ENCODE measurements around the gene DPP6. TPM values are rescaled to one million over a fixed set of nuclear protein-coding genes. Genes with fewer than 3 reads are reported as not detected.

The DPP6 gene
- polyA plus RNA-seq, 2 of the 4 experiments (the other 2 are of a cell fraction) = not detected

DNA sequence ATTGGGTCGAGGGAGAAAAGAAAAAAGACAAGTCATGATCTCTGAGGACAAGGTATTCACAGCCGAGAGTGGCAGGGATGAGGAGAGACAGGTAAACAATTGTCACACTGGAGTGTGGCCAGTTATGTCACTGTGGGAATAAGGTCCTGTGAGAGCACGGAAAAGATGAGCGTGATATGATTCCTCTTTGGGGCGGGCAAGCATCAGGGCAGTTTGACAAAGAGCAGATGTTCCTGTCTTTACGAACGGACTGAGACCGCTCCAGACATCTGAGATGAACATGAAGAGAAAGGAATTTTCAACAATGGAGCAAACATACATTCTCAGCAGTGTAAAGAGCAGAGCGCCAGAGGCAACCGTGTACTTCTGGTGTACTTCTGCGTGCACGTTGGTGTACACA is 278.1 kb downstream of the DPP6 start:
- TF ChIP-seq NR3C1 (IDR thresholded peaks at IDR 0.05) (no peak), RAD21 (conservative IDR thresholded peaks at IDR 0.05 in 1 of 2, IDR thresholded peaks at IDR 0.05 in 1 of 2) (no peak)
- no peak for ATAC-seq
- Histone ChIP-seq H3K27ac (no peak overlapping the region), H3K4me3 (no peak overlapping the region), H3K9me3 (no peaks in the 10 kb centered on the region), H3K4me2 (no peak overlapping the region), H3K4me1 (no peaks in the 10 kb centered on the region)
- CTCF ChIA-PET = no interaction called here
- DNase-seq (ENCODE audit: low read depth in 1 of 2, low spot score in 1 of 2) = no peak
- no peak for FAIRE-seq
- WGBS (ENCODE audit: missing lambda C conversion rate) = 23% methylated on average over 12 of the region's 12 CpGs
- POLR2A ChIA-PET = no interaction called here

DNA sequence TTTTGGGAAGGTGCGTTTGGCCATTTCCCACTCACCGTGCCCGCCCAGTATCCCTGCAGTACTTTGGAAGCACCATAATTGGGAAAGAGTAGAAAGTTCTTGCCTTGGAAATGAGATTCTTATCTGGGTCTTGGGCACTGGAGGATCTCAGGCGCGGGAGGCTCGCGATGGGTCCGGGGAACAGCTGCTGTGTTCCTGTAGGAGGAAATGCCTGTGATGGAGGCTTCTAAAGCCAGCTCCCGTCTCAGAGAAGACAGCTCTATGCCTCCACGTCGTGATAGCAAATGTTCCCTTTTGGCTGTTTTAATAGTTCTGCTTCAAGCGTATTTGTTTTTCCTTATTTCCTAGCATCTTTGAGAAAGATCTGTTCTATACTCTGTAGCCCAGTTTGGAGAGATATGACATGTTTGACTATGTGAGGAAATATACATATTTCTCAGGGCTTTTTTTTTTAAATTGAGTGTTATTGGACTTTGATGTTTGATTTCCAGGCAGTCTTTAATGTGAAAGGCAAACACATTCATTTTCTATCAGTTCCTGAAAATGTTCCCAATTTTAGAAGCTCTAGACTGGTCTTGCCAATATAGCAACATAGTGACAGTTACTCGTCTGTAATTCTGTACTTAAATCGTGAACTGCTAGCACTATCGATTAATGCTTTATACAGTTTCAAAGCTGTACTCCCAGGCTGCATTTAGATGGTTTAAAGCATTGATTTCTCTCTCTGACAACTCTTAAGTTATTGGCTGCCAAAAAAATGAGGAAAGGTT is 280.8 kb downstream of the DPP6 start:
- TF ChIP-seq GATA3 (IDR thresholded peaks at IDR 0.05; ENCODE audit: borderline replicate concordance) (no peak), JUNB (IDR thresholded peaks at IDR 0.05) (no peak), ESRRA (IDR thresholded peaks at IDR 0.05; ENCODE audit: borderline replicate concordance, low read length) (no peak), NPAS2 (CRISPR knock-in tag; IDR thresholded peaks at IDR 0.05; ENCODE audit: borderline replicate concordance) (no peak)
- TF ChIP-seq, protein P1, sequence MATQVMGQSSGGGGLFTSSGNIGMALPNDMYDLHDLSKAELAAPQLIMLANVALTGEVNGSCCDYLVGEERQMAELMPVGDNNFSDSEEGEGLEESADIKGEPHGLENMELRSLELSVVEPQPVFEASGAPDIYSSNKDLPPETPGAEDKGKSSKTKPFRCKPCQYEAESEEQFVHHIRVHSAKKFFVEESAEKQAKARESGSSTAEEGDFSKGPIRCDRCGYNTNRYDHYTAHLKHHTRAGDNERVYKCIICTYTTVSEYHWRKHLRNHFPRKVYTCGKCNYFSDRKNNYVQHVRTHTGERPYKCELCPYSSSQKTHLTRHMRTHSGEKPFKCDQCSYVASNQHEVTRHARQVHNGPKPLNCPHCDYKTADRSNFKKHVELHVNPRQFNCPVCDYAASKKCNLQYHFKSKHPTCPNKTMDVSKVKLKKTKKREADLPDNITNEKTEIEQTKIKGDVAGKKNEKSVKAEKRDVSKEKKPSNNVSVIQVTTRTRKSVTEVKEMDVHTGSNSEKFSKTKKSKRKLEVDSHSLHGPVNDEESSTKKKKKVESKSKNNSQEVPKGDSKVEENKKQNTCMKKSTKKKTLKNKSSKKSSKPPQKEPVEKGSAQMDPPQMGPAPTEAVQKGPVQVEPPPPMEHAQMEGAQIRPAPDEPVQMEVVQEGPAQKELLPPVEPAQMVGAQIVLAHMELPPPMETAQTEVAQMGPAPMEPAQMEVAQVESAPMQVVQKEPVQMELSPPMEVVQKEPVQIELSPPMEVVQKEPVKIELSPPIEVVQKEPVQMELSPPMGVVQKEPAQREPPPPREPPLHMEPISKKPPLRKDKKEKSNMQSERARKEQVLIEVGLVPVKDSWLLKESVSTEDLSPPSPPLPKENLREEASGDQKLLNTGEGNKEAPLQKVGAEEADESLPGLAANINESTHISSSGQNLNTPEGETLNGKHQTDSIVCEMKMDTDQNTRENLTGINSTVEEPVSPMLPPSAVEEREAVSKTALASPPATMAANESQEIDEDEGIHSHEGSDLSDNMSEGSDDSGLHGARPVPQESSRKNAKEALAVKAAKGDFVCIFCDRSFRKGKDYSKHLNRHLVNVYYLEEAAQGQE (IDR thresholded peaks at IDR 0.05) = no peak
- no peak for FAIRE-seq
- DNase-seq (ENCODE audit: low read depth in 1 of 2, low spot score in 1 of 2) = no peak
- ChIA-PET POLR2A (no interaction called here), CTCF (no interaction called here)
- no peak overlapping the region for H3K4me2 ChIP-seq
- no peaks in the 10 kb centered on the region for H3K4me1 ChIP-seq
- ATAC-seq = no peak
- H3K9me3 ChIP-seq = no peaks in the 10 kb centered on the region
- H3K4me3 ChIP-seq = no peak overlapping the region
- 13% methylated on average over 15 of the region's 15 CpGs for WGBS (ENCODE audit: missing lambda C conversion rate)
- no peak overlapping the region for H3K27ac ChIP-seq

DNA sequence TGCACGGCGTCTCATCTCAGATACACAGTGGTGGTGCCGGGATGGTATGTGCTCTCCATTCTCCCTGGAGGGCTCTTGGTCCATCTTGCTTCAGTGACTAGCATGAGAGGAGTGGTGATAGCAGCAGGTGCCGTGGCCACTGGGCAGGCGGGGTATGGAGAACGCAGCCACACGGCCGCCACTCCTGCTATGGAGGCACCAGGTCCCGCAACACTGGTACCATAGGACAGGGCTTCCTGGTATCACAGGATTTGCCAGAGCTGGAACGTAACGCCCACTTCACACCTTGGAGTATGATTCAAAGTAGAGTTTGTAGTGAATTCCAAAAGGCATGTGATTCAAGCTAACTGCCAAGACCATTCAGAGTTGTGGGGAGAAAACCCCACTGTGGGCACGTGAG is 284.1 kb downstream of the DPP6 start:
- WGBS (ENCODE audit: missing lambda C conversion rate) = 21% methylated on average over 12 of the region's 12 CpGs
- CTCF ChIA-PET = no interaction called here
- no peak overlapping the region for H3K27ac ChIP-seq
- POLR2A ChIA-PET = no interaction called here
- H3K4me1 ChIP-seq = no peaks in the 10 kb centered on the region
- TF ChIP-seq NFE2L2 (conservative IDR thresholded peaks at IDR 0.05; ENCODE audit: low read length) = no peak
- TF ChIP-seq CBX2 (IDR thresholded peaks at IDR 0.05; ENCODE audit: borderline replicate concordance, low read depth) = no peak
- TF ChIP-seq JUNB (IDR thresholded peaks at IDR 0.05) = no peak
- FAIRE-seq = no peak
- H3K4me3 ChIP-seq = no peak overlapping the region
- DNase-seq (ENCODE audit: low read depth in 1 of 2, low spot score in 1 of 2) = no peak
- ATAC-seq = no peak
- no peaks in the 10 kb centered on the region for H3K9me3 ChIP-seq
- no peak overlapping the region for H3K4me2 ChIP-seq

DNA sequence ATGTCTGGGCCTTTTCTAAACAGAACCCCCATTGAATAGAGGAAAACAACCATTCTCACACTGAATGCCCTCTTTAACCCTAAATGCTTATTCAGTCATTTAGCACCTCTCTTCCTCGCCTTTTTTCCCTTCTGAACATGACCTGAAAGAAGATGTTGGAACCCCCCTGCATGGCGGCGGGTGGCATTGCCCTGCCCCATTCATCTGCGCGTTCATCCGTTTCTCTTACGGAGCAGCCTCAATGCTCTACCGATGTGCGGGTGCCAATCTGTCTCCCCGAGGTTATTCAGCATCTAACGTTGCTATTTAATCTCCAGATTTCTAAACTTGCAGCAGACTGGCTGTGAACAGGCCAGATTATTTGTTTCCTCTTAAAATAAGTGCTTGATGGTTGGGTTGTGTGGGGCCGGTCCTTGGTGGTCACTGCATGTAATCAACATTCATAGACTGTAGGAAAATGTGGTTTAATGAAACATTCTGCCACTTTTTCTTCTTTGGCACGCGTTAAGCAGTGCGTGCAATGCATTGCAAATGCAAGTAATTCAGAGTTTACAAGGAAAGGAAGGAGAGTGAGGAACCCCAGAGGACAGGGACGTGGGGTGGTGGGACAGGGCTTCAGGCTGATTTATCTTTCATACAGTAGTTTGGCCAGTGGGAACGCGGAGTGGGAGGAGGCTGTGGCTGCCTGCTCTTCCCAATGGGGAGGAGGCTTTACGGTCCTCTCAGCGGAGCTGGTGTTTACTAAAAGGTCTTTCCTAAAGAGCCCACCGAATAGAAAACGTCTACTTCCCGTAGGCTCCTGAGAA is 286.7 kb downstream of the DPP6 start:
- ATAC-seq (no peak), DNase-seq (ENCODE audit: low read depth in 1 of 2, low spot score in 1 of 2) (no peak), FAIRE-seq (no peak)
- no peaks in the 10 kb centered on the region for H3K9me3 ChIP-seq
- no peak overlapping the region for H3K27ac ChIP-seq
- TF ChIP-seq RFX5 (IDR thresholded peaks at IDR 0.05) (no peak), JUNB (IDR thresholded peaks at IDR 0.05) (no peak), CHD2 (IDR thresholded peaks at IDR 0.05; ENCODE audit: low read length, partially characterized antibody) (no peak), HEYL (CRISPR knock-in tag; IDR thresholded peaks at IDR 0.05) (no peak), RCOR1 (IDR thresholded peaks at IDR 0.05; ENCODE audit: low read depth, low read length) (no peak), CHD4 (IDR thresholded peaks at IDR 0.05; ENCODE audit: borderline replicate concordance) (no peak), ZSCAN20 (CRISPR knock-in tag; IDR thresholded peaks at IDR 0.05) (no peak), SMC3 (IDR thresholded peaks at IDR 0.05) (no peak), CBX2 (IDR thresholded peaks at IDR 0.05; ENCODE audit: borderline replicate concordance, low read depth) (no peak), RAD21 (conservative IDR thresholded peaks at IDR 0.05 in 1 of 2, IDR thresholded peaks at IDR 0.05 in 1 of 2) (no peak)
- TF ChIP-seq, protein P2, sequence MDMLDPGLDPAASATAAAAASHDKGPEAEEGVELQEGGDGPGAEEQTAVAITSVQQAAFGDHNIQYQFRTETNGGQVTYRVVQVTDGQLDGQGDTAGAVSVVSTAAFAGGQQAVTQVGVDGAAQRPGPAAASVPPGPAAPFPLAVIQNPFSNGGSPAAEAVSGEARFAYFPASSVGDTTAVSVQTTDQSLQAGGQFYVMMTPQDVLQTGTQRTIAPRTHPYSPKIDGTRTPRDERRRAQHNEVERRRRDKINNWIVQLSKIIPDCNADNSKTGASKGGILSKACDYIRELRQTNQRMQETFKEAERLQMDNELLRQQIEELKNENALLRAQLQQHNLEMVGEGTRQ (IDR thresholded peaks at IDR 0.05) = no peak
- TF ChIP-seq, protein P3, sequence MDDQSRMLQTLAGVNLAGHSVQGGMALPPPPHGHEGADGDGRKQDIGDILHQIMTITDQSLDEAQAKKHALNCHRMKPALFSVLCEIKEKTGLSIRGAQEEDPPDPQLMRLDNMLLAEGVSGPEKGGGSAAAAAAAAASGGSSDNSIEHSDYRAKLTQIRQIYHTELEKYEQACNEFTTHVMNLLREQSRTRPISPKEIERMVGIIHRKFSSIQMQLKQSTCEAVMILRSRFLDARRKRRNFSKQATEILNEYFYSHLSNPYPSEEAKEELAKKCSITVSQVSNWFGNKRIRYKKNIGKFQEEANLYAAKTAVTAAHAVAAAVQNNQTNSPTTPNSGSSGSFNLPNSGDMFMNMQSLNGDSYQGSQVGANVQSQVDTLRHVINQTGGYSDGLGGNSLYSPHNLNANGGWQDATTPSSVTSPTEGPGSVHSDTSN (IDR thresholded peaks at IDR 0.05) = no peak
- TF ChIP-seq, protein P4, sequence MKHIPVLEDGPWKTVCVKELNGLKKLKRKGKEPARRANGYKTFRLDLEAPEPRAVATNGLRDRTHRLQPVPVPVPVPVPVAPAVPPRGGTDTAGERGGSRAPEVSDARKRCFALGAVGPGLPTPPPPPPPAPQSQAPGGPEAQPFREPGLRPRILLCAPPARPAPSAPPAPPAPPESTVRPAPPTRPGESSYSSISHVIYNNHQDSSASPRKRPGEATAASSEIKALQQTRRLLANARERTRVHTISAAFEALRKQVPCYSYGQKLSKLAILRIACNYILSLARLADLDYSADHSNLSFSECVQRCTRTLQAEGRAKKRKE (CRISPR knock-in tag; IDR thresholded peaks at IDR 0.05; ENCODE audit: low read depth) = no peak
- ChIA-PET CTCF (interaction anchor here (0.6 kb wide), 1 partner anchor 1362 kb away, joined by 3 read pairs; no protein-coding TSS in a partner anchor), POLR2A (no interaction called here)
- no peaks in the 10 kb centered on the region for H3K4me1 ChIP-seq
- no peak overlapping the region for H3K4me2 ChIP-seq
- WGBS (ENCODE audit: missing lambda C conversion rate) = 32% methylated on average over 23 of the region's 23 CpGs
- no peak overlapping the region for H3K4me3 ChIP-seq
